Erythroblast (primary cell): ENCODE measurements around the gene AMPD2.

Experiments used
- GATA1 ChIP-seq: IDR thresholded peaks from 2 replicates; pipeline ENCODE4 v1.6.1; 2011; ENCODE audit warnings: low read depth, mild to moderate bottlenecking, control low read depth, low read length, moderate library complexity
- POLR2A ChIP-seq: IDR thresholded peaks from 2 replicates; pipeline ENCODE4 v1.6.1; 2011; ENCODE audit warnings: mild to moderate bottlenecking, low read length

DNA sequence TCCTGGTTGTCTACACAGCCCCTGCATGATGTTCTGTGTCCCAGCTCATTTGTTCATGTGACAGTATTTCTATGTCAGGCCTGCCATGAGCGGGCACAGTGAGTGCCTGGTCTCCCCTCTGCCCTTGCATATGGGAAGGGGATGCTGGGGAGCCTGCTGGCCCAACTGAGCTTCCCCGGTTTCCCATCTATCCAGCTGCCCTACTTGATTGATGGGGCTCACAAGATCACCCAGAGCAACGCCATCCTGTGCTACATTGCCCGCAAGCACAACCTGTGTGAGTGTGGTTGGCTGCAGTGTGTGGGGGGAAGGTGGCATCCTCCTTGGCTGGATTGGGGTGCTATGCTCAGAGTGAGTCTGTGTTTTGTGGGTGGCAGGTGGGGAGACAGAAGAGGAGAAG, 37.8 kb downstream of the AMPD2 start:
- no peak for TF ChIP-seq POLR2A
- TF ChIP-seq GATA1: no peak
